WTC11 (cell line): ENCODE results near the gene ACVR1.

Source experiments
- ATF2 ChIP-seq: sonication (generic); formaldehyde crosslinking; IDR thresholded peaks from 2 replicates; pipeline ENCODE4 v1.8.1; 2022; ENCODE audit warnings: low read depth, missing genetic modification reagents, borderline replicate concordance
- ATF3 ChIP-seq: sonication (generic); formaldehyde crosslinking; conservative IDR thresholded peaks from 2 replicates; pipeline ENCODE4 v1.8.1; 2022; ENCODE audit warnings: mild to moderate bottlenecking, missing genetic modification reagents
- CBFB ChIP-seq: sonication (generic); formaldehyde crosslinking; IDR thresholded peaks from 2 replicates; pipeline ENCODE4 v1.8.1; 2022; ENCODE audit warnings: mild to moderate bottlenecking, low read depth, missing genetic modification reagents
- CTCF ChIP-seq: fragments of 200-600 bp; IDR thresholded peaks from 2 replicates; pipeline ENCODE4 v1.8.0; 2022; ENCODE audit warnings: antibody characterized with exemption
- E2F4 ChIP-seq: sonication (generic); formaldehyde crosslinking; IDR thresholded peaks from 2 replicates; pipeline ENCODE4 v1.8.1; 2022; ENCODE audit warnings: low read depth, mild to moderate bottlenecking, moderate library complexity, missing genetic modification reagents, borderline replicate concordance
- FOXP4 ChIP-seq: sonication (generic); formaldehyde crosslinking; IDR thresholded peaks from 2 replicates; pipeline ENCODE4 v1.8.0; 2022; ENCODE audit warnings: mild to moderate bottlenecking, missing genetic modification reagents
- JUN ChIP-seq: sonication (generic); formaldehyde crosslinking; IDR thresholded peaks from 2 replicates; pipeline ENCODE4 v1.8.0; 2023; ENCODE audit warnings: mild to moderate bottlenecking, missing genetic modification reagents
- KAT7 ChIP-seq: sonication (generic); formaldehyde crosslinking; IDR thresholded peaks from 2 replicates; pipeline ENCODE4 v1.8.1; 2023; ENCODE audit warnings: missing genetic modification reagents, mild to moderate bottlenecking, borderline replicate concordance
- MAX ChIP-seq: sonication (generic); formaldehyde crosslinking; IDR thresholded peaks from 2 replicates; pipeline ENCODE4 v1.8.0; 2022; ENCODE audit warnings: mild to moderate bottlenecking, missing genetic modification reagents
- MLX ChIP-seq: sonication (generic); formaldehyde crosslinking; IDR thresholded peaks from 2 replicates; pipeline ENCODE4 v1.8.1; 2023; ENCODE audit warnings: mild to moderate bottlenecking, missing genetic modification reagents, moderate library complexity
- NR1H2 ChIP-seq: sonication (generic); formaldehyde crosslinking; IDR thresholded peaks from 2 replicates; pipeline ENCODE4 v1.9.0; 2021; ENCODE audit warnings: mild to moderate bottlenecking, moderate library complexity, missing genetic modification reagents
- SMAD3 ChIP-seq: sonication (generic); formaldehyde crosslinking; IDR thresholded peaks from 2 replicates; pipeline ENCODE4 v1.8.0; 2022; ENCODE audit warnings: missing genetic modification reagents, mild to moderate bottlenecking, borderline replicate concordance
- USF1 ChIP-seq: sonication (generic); formaldehyde crosslinking; IDR thresholded peaks from 2 replicates; pipeline ENCODE4 v1.8.0; 2022; ENCODE audit warnings: mild to moderate bottlenecking, missing genetic modification reagents
- ZSCAN18 ChIP-seq: fragments of 250-450 bp; sonication (Bioruptor Pico); IDR thresholded peaks from 2 replicates; pipeline ENCODE4 v2.1.2; 2022; ENCODE audit warnings: mild to moderate bottlenecking, moderate library complexity

GRCh38 chr2:157813467-157813866, 62.7 kb downstream of the ACVR1 start:
- TF ChIP-seq CBFB, result no peak
- TF ChIP-seq CTCF, result no peak
- TF ChIP-seq ATF2 (CRISPR knock-in tag), result no peak
- TF ChIP-seq JUN, result no peak
- no peak for TF ChIP-seq FOXP4 (CRISPR knock-in tag)
- no peak for TF ChIP-seq E2F4 (CRISPR knock-in tag)
- TF ChIP-seq USF1 (CRISPR knock-in tag), result no peak
- TF ChIP-seq ATF3 (CRISPR knock-in tag), result no peak
- TF ChIP-seq MAX (CRISPR knock-in tag), result no peak
- TF ChIP-seq SMAD3, result no peak
- no peak for TF ChIP-seq ZSCAN18 (CRISPR knock-in tag)
- no peak for TF ChIP-seq NR1H2 (CRISPR knock-in tag)
- TF ChIP-seq KAT7, result no peak
- no peak for TF ChIP-seq MLX (CRISPR knock-in tag)
